Measurements from ENCODE around the gene LINGO1.
A peak's percentile ranks its signal among the peaks of the same experiment; 100 is the strongest.

LINGO1 gene

GRCh38 chr15:77589839-77590238 lies 42.9 kb downstream of the LINGO1 start:
- DNase-seq = peak in 1 of 2 experiments; percentile 54

GRCh38 chr15:77588126-77588525 lies 44.6 kb downstream of the LINGO1 start:
- DNase-seq = no peak

- DNase-seq = no peak
Observed at GRCh38 chr15:77584691-77585090, 48.0 kb downstream of the LINGO1 start.

DNA sequence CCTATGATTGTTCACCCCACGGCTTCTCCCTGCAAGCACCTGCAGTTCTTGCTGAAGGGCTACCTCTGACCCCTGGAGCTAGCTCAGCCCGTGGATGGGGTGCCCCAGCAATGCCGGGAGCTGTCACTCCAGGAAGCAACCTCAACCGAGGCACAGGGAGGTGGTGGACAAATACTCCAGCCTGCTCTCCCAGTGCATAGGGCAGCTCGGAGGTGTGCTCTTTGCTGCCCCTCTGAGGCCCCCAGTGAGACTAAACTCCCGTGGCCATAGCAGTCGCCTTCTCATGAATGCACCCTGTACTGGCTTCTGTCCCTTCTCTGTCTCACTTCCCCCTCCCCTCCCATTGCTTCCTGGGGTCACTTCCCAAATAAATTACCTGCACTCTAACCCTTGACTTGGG lies 48.5 kb downstream of the LINGO1 start:
- peak in 1 of 2 experiments; percentile 45 for DNase-seq

DNA sequence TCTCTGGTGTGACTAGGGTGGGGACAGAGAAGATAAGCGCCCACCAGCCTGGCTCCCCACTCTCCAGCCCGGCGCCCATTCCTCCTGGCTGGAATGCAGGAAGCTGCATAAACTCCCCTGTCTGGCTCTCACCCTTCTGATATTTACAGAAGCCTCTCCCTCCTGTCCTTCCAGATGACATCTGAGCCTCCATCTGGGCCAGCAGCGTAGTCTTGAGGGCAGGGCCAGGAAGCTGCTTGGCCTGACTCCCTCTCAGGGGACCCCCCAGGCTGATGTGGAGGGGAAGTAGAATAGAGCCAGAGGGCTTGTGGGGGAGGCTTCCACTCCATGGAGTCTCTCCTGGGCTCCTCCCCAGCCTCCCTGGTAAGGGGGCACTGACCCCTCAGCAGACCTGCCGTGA lies 49.9 kb downstream of the LINGO1 start:
- no peak for DNase-seq

DNA sequence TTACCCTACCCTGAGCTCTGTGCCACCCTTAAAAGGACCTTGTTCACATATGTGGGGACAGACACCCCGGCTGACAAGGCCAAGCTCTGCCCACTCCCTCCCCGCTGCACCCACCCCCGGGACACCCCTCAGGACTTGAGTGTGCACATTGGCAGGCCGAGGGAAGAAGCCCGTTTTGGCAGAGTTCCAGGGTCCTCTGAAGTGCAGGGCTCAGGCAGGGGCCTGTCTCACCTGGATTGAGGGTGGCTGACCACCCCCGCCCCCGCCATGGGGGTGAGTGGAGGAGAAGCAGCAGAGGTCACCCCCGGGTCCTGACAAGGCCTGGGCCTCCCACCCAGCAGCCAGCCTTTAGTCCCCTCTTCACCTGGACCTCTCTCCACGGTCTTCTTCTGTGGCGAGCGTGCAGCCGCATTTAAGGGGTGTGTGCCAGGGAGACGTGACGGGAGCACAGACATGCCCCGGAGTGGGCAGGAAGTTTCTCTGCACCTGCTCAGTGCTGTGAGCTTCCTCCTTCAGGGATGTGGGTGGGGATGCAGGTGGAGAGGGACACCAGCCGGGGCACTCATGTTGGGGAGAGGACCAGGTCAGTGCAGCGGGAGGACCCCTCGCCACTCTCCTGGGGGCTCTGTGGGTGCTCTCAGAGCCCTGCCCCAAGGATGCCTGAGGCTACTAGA lies 50.7 kb downstream of the LINGO1 start:
- DNase-seq = no peak

- peak in 1 of 2 experiments; percentile 30 for DNase-seq
Observed at GRCh38 chr15:77580996-77581682, 51.6 kb downstream of the LINGO1 start.

- DNase-seq = no peak
Observed at GRCh38 chr15:77579498-77580188, 53.1 kb downstream of the LINGO1 start.

DNA sequence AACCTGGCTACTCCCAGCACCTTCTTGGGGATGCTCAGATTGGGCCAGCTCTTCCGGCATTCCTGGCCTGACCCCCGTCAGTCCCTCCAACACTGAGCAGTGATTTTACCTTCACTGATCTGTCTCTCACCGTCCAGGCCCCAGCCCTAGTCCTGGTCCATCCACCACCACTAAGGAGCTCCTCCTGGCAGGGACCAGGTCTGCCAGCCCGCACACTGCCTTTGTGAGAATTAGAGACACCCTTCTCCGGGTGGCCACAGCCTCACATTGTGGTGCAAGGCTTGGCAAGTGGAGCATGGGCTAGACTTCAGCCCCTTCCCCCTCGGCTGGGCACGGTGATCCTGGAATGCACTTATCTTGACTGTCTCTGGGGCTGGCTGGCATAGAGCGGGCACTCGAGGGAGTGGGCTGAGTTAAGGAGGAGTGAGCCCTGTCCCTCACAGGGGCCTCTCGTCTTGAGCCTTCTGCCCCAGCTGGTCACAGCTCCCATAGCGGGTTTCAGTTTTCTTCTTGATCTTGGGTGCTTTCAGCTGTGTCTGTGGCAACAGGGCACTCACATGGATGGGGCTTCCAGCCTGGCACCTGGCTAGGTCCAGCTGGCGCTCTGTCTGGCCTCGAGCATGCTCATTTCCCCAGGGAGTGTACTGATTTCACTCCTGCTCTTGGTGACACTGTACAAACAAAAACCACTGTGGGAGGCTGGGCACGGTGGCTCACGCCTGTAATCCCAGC lies 53.9 kb downstream of the LINGO1 start:
- DNase-seq = peak in 1 of 2 experiments; percentile 27

DNA sequence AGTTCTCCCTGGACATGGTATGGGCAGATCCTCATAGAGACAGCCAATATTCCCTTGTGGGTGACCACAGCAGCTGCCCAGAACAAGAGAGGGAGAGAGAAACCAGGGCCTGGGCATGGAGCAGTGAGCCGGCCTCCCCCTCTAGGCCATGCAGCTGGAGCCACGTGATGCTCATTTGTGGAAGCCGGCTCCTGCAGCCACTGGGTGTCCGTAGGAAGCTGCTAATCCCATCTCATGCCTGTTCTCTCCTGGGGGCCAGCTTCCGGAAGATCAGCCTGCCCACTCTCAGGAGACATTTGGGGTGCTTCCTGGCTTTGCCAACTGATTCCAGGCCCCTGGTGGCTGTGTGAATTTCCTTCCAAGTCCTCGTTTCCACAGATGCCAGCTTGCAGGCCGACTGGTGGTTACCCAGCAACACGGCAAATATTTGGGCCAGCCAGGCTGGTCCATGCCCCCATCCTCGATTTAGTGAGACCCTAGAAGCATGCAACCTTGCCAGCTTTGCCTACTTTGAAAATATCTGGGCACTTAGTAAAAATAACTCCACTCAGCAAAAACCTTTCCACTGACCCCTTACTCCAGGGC lies 55.3 kb downstream of the LINGO1 start:
- peak in 1 of 2 experiments; percentile 43 for DNase-seq

GRCh38 chr15:77576538-77576937 lies 56.2 kb downstream of the LINGO1 start:
- DNase-seq = no peak

DNA sequence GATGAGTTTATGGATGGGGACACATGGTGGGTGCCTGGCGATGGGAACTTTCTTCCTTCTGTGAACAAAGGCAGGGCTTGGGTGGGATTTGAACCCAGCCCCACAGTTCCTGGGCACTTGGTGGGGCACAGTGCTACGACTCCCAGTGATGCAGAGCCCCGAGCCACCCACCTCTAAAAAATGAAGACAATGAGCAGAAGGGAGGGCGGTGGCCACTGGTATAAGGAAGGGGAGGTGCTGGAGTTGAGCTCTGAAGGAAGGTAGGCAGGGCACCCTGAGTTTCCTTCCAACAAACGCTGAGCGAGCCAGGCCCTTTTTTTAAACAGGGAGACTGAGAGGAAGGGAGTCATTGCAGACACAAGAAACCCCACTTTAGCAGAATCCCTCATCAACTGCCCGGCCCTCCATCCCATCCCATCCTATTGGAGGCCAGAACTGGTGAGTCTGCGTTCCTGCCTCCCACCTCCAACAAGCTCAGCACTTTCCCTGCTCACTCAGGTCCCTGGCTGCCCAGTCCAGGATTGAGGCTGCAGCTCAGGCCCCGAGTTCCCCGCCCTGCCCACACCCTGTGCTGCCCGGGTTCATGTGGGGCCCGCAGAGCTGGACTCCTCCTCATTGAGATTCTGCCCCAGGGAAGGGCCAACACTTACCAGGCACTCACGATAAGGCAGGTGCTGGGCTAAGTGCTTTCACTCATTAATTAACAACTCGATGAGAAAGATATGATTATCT lies 57.3 kb downstream of the LINGO1 start:
- DNase-seq = no peak

GRCh38 chr15:77574521-77575202 lies 58.0 kb downstream of the LINGO1 start:
- DNase-seq = no peak

DNA sequence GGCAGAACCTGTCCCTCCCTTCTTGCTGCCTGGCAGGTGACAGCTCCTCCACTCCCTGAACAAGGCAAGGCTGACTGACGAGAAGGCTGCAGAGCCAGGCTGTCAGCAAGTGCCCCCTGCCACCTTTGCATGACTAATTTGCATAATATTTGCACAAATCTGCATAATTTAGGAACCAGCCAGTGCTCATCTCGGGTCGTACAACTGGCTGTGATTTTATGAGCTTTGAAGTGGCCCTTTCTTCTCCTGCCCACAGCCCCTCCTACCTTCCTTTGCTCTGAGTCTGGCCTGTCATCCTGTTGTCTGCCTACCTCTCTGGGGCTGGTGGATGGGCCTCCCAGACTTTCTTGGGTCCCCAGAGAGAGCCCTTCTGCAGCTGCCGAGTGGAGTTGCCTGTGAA lies 58.9 kb downstream of the LINGO1 start:
- peak; percentile 97 for DNase-seq

- no peak for DNase-seq
Observed at GRCh38 chr15:77572186-77572585, 60.5 kb downstream of the LINGO1 start.

GRCh38 chr15:77571741-77572140 lies 61.0 kb downstream of the LINGO1 start:
- no peak for DNase-seq

DNA sequence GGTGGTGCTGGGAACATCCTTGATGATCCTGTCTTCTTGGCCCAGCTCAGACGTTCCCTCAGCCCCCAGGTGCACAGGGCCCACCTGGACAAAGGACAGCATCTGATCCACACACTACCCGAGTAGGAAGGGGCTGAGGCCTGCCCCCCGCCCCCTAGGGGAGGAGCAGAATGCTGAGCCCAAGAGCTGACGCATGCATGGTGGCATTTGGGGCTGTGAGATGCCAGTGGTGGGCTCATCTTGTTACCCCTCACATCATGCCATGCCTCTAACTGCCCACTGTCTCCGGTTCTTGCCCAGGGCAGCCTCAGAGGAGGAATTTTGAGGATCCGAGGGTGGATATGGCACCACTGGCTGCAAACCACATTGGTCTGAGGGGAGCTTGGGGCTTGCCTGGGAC lies 61.5 kb downstream of the LINGO1 start:
- DNase-seq = no peak

GRCh38 chr15:77569729-77570125 lies 63.0 kb downstream of the LINGO1 start:
- peak in 1 of 2 experiments; percentile 49 for DNase-seq

DNA sequence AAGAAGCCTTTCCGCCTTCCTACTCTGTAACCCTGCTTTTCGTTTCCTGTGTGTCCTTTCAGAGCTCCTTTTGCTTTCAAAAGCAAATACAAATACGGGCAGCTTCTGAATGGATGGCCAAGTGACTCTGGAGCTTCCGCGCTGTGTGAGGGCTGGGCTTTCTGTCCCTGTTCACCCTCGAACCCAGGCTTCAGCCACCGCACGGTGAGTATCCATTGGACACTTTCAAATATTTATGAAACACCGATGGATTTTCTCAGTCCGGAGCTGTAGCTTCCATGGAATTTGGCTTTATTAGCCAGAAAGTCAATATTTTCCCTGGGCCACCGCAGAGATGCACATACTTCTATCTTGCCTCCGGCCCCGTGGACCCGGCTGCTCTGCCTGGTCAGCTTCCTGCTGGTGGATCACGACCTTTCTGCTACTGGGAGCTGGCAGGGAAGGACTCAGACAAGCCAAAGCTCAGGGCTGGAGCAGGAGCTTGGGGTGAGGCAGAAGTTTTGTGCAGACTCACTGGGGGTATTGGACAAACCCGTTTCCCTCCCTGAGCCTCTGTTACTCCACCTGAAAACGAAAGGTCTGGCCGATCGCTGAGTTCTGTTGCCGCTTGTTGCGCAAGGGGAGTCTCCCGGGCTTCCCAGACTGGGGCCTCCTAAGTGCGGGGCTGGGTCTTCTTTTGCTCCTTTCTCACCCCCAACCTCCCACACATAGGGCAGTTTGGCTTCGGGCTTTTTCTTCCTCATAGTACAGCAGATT lies 63.6 kb downstream of the LINGO1 start:
- peak in 1 of 2 experiments; percentile 42 for DNase-seq

Data from NCI-H526 (cell line).